Kidney (tissue), 14 donors: Measurements from ENCODE around the gene BLVRA. TPM values are rescaled to one million over a fixed set of nuclear protein-coding genes. Genes with fewer than 3 reads are reported as not detected.

ENCODE experiments used
- DNase-seq, 5 donors: peaks; one replicate each; pipeline ENCODE4 v3.0.0-alpha.2; 2013 to 2020
- FAIRE-seq: peaks from 2 replicates; lab custom pipeline; 2012; peaks lifted over from hg19 to GRCh38; lab: Jason Lieb, UNC
- H3K27ac ChIP-seq, 2 donors: one replicate each; pipeline ENCODE4 v1.7.0; 2013; ENCODE audit warnings: low read depth in 2 of 2, low read length in 2 of 2, inconsistent platforms in 1 of 2
- H3K27me3 ChIP-seq: one replicate; pipeline ENCODE4 v1.7.1; 2013; ENCODE audit warnings: low read length, inconsistent platforms; ENCODE audit not compliant: control insufficient read depth, insufficient read depth
- H3K36me3 ChIP-seq, 3 donors: one replicate each; pipeline versions ENCODE4 v1.7.0 to v1.7.1; 2013; ENCODE audit warnings: low read length in 3 of 3, control low read depth in 1 of 3, inconsistent platforms in 1 of 3; ENCODE audit not compliant: insufficient read depth in 3 of 3, control insufficient read depth in 2 of 3
- H3K4me1 ChIP-seq, 3 donors: one replicate each; pipeline versions ENCODE4 v1.7.0 to v1.7.1; 2013; ENCODE audit warnings: low read length in 3 of 3, inconsistent platforms in 1 of 3, low read depth in 1 of 3; ENCODE audit not compliant: control insufficient read depth in 2 of 3, insufficient read depth in 2 of 3
- H3K4me3 ChIP-seq, 3 donors: one replicate each; pipeline versions ENCODE4 v1.7.0 to v1.8.1; 2013; ENCODE audit warnings: low read length in 3 of 3, control low read depth in 1 of 3, inconsistent platforms in 1 of 3
- H3K9ac ChIP-seq, 3 donors: one replicate each; pipeline versions ENCODE4 v1.7.0 to v1.7.1; 2013; ENCODE audit warnings: low read length in 3 of 3, control low read depth in 1 of 3, inconsistent platforms in 1 of 3
- H3K9me3 ChIP-seq, 3 donors: one replicate each; pipeline versions ENCODE4 v1.7.0 to v1.7.1; 2013; ENCODE audit warnings: low read length in 3 of 3, control low read depth in 1 of 3, inconsistent platforms in 1 of 3; ENCODE audit not compliant: control insufficient read depth in 2 of 3, insufficient read depth in 1 of 3
- intact Hi-C: fragments of 100-400 bp; cut with DNase I; formaldehyde crosslinking; loops from one replicate; pipeline ENCODE4 v1.11.1; 2022
- polyA plus RNA-seq: library from polyadenylated mRNA; stranded (reverse); fragments of 350-450 nt; fragmentation: Illumina TruSeq; extraction: RNeasy Lipid Tissue Mini Kit (QIAGEN cat#74804); gene quantifications from one replicate; pipeline ENCODE4 v1.2.3, GENCODE V29; 2014; ENCODE audit warnings: low read depth, low replicate concordance; ENCODE audit not compliant: insufficient read depth
- total RNA-seq: library from RNA; stranded (reverse); fragmentation: NEBNext Ultra II Directional; extraction: Animal tissue kit (Norgen Biotek cat#: 25700); gene quantifications from one replicate; pipeline ENCODE4 v1.2.1, GENCODE V29; 2021
- TF ChIP-seq, protein P1 (sequence below): IDR thresholded peaks from 3 replicates; pipeline ENCODE4 v1.5.1; 2012; ENCODE audit warnings: mild to moderate bottlenecking, moderate library complexity, borderline replicate concordance; ENCODE audit not compliant: insufficient read depth; ENCODE audit errors: extremely low read depth
- donor health status: control.
- donor health status: control.
- donor health status: control.
- donor health status: control.
- donor health status: control.
- donor health status: DM: yes; HTN: yes; CAD: no.
- donor health status: Normal renal cell carcinoma (clear cell type).

The BLVRA gene
- total and polyA plus RNA-seq, 2 donors from 2014 or later, result 69.6 to 86.9 TPM

DNA sequence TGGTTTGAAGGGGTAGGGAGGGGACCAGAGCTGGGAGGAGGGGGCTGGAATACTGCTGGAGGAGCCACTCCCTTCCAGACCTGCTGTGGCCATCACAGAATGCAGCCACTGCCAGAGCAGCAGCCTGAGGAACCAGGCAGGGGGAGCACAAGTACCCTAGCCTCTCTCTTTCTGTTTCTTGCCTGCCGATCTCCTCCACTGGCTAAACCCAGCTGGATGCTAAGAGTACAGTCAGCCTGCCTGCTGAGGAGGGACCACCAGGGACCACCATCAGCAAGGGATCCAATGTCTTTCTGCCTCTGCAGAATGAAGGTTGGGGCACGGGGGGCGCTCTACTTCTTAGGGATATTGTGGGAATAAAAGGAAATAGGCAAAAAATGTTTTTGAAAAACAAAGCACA is 4.7 kb downstream of the BLVRA start:
- H3K4me1 ChIP-seq, result peaks cover 0 to 10% (median 8%) of the 10 kb centered on the region in 3 donors
- peak in 1 of 5 donors; percentile 13 for DNase-seq
- intact Hi-C loops, result no loop called here
- no peak overlapping the region for H3K9ac ChIP-seq
- H3K9me3 ChIP-seq, result no peaks in the 10 kb centered on the region
- no peak overlapping the region for H3K27ac ChIP-seq
- no peak overlapping the region for H3K4me3 ChIP-seq
- H3K36me3 ChIP-seq, result no peaks in the 10 kb centered on the region
- TF ChIP-seq, protein P1, sequence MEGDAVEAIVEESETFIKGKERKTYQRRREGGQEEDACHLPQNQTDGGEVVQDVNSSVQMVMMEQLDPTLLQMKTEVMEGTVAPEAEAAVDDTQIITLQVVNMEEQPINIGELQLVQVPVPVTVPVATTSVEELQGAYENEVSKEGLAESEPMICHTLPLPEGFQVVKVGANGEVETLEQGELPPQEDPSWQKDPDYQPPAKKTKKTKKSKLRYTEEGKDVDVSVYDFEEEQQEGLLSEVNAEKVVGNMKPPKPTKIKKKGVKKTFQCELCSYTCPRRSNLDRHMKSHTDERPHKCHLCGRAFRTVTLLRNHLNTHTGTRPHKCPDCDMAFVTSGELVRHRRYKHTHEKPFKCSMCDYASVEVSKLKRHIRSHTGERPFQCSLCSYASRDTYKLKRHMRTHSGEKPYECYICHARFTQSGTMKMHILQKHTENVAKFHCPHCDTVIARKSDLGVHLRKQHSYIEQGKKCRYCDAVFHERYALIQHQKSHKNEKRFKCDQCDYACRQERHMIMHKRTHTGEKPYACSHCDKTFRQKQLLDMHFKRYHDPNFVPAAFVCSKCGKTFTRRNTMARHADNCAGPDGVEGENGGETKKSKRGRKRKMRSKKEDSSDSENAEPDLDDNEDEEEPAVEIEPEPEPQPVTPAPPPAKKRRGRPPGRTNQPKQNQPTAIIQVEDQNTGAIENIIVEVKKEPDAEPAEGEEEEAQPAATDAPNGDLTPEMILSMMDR, result no peak
- FAIRE-seq, result no peak
- no peaks in the 10 kb centered on the region for H3K27me3 ChIP-seq

DNA sequence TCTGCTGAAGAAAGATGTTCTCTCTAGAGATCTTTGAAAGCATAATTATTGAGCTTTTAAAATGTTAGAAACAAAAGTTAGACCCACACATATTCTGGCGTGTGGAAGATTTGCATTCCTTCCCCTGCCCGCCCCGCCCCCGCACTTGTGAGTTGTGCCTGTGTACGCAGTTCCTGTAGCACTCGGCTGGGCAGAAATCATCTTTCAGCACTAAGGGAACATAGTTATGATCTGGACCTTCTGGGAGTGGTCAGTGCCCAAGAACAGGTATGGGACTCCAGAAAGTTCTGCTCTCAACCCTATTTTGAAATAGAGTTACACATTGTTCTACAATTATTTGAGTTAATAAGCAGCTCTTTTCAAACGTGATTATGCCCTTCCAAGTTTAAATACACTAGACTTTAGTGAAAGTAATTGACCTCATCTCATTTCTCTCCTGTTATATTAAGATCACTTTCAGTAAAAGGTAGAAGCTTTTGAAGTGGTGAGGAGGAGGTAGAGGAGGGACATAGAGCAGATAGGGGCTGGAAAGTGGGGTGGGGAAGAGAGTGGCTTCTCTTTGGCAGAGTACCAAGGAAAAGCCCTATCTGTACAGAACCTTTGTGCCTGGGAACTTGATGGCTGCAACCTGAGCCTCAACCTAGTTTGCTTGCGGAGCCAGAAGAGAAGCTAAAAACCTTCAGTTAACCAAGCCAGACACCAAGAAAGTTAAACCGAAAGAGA is 5.7 kb downstream of the BLVRA start:
- Histone ChIP-seq H3K27me3 (no peaks in the 10 kb centered on the region), H3K4me3 (peak overlapping the region in 2 of 3 donors; percentile 7 to 21), H3K27ac (peak overlapping the region; percentile 33 to 57), H3K4me1 (peaks cover 0 to 11% (median 8%) of the 10 kb centered on the region in 3 donors), H3K9ac (peak overlapping the region in 1 of 3 donors; percentile 3), H3K9me3 (no peaks in the 10 kb centered on the region), H3K36me3 (no peaks in the 10 kb centered on the region)
- FAIRE-seq, result no peak
- TF ChIP-seq, protein P1, result no peak
- intact Hi-C loops, result no loop called here
- peak in 3 of 5 donors; percentile 44 to 60 (median 52) for DNase-seq

DNA sequence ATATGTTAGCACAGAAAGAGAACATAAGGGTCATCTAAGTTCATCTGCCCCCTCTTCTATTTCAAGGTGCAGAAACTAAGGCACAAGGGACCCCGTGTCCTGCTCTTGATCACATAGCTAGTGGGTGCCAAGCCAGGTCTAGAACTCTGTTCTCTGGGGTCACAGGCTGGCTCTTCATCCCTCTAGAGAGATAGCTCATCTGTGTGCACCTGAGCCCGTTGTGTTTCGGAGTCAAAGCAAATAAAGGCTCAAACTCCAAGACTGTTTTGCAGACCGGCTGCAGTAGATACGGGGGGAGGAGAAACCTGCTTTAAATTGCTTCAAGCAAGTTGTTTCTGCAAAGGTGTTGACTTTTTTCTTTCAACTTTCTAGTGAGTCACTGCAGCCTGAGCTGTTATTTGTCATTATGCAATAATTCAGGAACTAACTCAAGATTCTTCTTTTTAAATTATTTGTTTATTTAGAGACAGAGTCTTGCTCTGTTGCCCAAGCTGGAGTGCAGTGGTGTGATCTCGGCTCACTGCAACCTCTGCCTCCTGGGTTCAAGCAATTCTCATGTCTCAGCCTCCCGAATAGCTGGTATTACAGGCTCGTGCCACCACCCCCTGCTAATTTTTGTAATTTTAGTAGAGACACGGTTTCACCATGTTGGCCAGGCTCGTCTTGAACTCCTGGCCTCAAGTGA is 6.5 kb downstream of the BLVRA start:
- Histone ChIP-seq H3K27me3 (no peaks in the 10 kb centered on the region), H3K9me3 (no peaks in the 10 kb centered on the region), H3K27ac (peak overlapping the region; percentile 33 to 41), H3K4me3 (peak overlapping the region in 1 of 3 donors; percentile 7), H3K4me1 (peaks cover 0 to 8% (median 5%) of the 10 kb centered on the region in 3 donors), H3K36me3 (no peaks in the 10 kb centered on the region), H3K9ac (no peak overlapping the region)
- DNase-seq, result no peak
- intact Hi-C loops, result no loop called here
- TF ChIP-seq, protein P1, result no peak
- FAIRE-seq, result no peak
